ENCODE results near the gene ESRRG.
A peak's percentile ranks its signal among the peaks of the same experiment; 100 is the strongest.

ESRRG gene

GRCh38 chr1:216723274-216723780 lies at the start of gene ESRRG:
Gene ESRRG, minus strand, starts transcription at chr1:216723429. Its CDS starts 130 bp downstream, at chr1:216723299.
- H3K4me3 ChIP-seq (ENCODE audit: low read depth, low read length) = peak within 1 kb of the TSS; percentile 50
- no peak for TF ChIP-seq CTCF (IDR thresholded peaks at IDR 0.05; ENCODE audit: low read depth, low read length)

- H3K4me3 ChIP-seq (ENCODE audit: low read depth, low read length) = no peak overlapping the region
- no peak for TF ChIP-seq CTCF (IDR thresholded peaks at IDR 0.05; ENCODE audit: low read depth, low read length)
Measured at GRCh38 chr1:216771922-216772321, 48.7 kb upstream of the ESRRG start.

- no peak for TF ChIP-seq CTCF (IDR thresholded peaks at IDR 0.05; ENCODE audit: low read depth, low read length)
- no peak overlapping the region for H3K4me3 ChIP-seq (ENCODE audit: low read depth, low read length)
Measured at GRCh38 chr1:216766633-216767327, 43.6 kb upstream of the ESRRG start.

GRCh38 chr1:216765346-216766300 lies 42.4 kb upstream of the ESRRG start:
- TF ChIP-seq CTCF (IDR thresholded peaks at IDR 0.05; ENCODE audit: low read depth, low read length) = no peak
- H3K4me3 ChIP-seq (ENCODE audit: low read depth, low read length) = no peak overlapping the region

DNA sequence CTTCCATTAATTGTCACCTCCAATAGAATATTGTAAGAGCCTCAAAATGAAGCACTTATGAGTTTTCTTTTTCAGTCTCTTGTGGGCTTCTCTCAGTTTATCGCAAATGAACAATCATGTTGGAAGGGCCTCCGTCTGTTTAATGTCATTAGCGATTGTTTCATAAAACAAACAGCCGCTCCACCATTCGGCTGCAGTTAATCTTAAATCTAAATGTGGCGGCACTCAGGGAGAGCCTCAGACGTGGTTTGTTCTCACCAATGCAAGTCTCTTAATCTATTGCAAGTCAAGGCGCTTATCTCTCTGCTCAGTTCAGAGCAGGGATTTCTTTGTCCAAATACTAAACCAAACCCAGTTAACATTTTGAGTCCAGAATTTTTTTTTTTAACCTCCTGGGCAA lies 34.9 kb upstream of the ESRRG start:
- TF ChIP-seq CTCF (IDR thresholded peaks at IDR 0.05; ENCODE audit: low read depth, low read length) = no peak
- H3K4me3 ChIP-seq (ENCODE audit: low read depth, low read length) = no peak overlapping the region

DNA sequence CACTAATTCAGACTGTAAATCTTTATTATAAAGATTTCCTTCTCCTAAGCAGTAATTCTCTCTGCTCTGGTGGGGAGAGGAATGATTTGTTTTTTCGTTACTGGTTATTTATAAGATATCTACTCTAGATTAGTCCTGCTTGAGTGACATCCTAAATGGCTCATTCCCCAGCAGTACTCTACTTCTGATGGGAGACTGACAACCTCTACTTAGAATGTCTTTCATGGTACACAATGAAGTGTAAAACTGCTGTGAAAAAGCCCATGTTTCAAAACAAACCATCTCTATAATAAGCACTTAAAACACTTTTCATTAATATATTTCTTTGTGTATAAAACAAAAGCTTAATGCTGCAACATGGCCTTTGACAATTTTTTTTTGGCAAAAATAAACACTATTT lies 33.9 kb upstream of the ESRRG start:
- H3K4me3 ChIP-seq (ENCODE audit: low read depth, low read length) = no peak overlapping the region
- TF ChIP-seq CTCF (IDR thresholded peaks at IDR 0.05; ENCODE audit: low read depth, low read length) = no peak

DNA sequence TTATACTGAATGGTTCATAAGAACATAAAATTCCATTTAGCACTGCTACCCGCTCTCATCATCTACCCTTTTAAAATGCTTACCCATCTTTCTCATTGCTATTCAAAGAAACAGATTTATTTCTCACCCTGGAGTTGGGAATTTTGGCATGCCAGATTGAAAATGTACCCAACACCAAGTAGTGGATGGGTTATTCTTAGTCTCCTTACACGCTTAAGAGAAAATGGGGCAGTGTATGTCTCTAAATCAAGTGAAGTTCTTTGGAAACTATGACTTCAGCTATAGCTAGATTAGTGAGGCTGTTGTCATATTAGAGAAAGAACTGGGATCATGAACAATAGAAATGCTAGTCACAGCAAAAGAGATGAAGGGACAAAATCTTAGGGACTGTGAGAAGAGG lies 27.7 kb upstream of the ESRRG start:
- H3K4me3 ChIP-seq (ENCODE audit: low read depth, low read length) = no peak overlapping the region

More for the DNA sequence above, 27.7 kb upstream of the ESRRG start:
- no peak for TF ChIP-seq CTCF (IDR thresholded peaks at IDR 0.05; ENCODE audit: low read depth, low read length)
